GM12878 (cell line): ENCODE measurements around the gene GPR137B. TPM values are rescaled to one million over a fixed set of nuclear protein-coding genes. Genes with fewer than 3 reads are reported as not detected.

ENCODE experiments used
- ATAC-seq: fragments of 200-7000 bp; cut with Tn5 transposase; 3 replicates; pipeline ENCODE4 v1.9.1; 2020; ENCODE audit warnings: mild to moderate bottlenecking, moderate library complexity
- BruUV-seq: library from RNA; stranded (reverse); fragments of 400-500 nt; replicated peaks from 2 replicates; lab custom pipeline; 2021; lab: Mats Ljungman, UMichigan
- CTCF ChIA-PET: fragments of 300-600 bp; sonication (Branson Sonifier 250); formaldehyde crosslinking; extraction: SDS; loops from one replicate; lab custom pipeline; 2021; ENCODE audit warnings: inconsistent platforms; lab: Yijun Ruan, JAX
- POLR2A ChIA-PET: fragments of 350-600 bp; formaldehyde crosslinking; extraction: SDS; loops from one replicate; lab custom pipeline; 2021; ENCODE audit warnings: inconsistent platforms; lab: Charles Lee
- RAD21 ChIA-PET: fragments of 300-600 bp; sonication (Branson Sonifier 250); formaldehyde crosslinking; loops from one replicate; lab custom pipeline; 2023; ENCODE audit warnings: antibody characterized with exemption; ENCODE audit not compliant: unreplicated experiment; lab: Charles Lee
- SMC1A ChIA-PET: fragments of 300-600 bp; sonication (Branson Sonifier 250); formaldehyde crosslinking; loops from one replicate; lab custom pipeline; 2023; ENCODE audit not compliant: unreplicated experiment, uncharacterized antibody; lab: Charles Lee
- DNase-seq: peaks from one replicate; pipeline ENCODE4 v3.0.0-alpha.2; 2011; ENCODE audit warnings: low read depth, low spot score
- FAIRE-seq: peaks from 3 replicates; lab custom pipeline; 2011; peaks lifted over from hg19 to GRCh38; lab: Jason Lieb, UNC
- H2AFZ ChIP-seq: 2 replicates; pipeline ENCODE4 v1.6.0; 2011; ENCODE audit warnings: low read depth, low read length, control low read depth; ENCODE audit not compliant: control insufficient read depth
- H3K27ac ChIP-seq: 2 replicates; pipeline ENCODE4 v1.5.1; 2011; ENCODE audit warnings: control low read depth; ENCODE audit not compliant: control insufficient read depth, insufficient read depth
- H3K27me3 ChIP-seq, 2 experiments: replicated peaks in 1 of 2; 2 replicates each; pipeline versions ENCODE4 v1.6.0 to v1.6.1; 2011; ENCODE audit warnings: low read length in 1 of 2; ENCODE audit not compliant: control insufficient read depth in 2 of 2, insufficient read depth in 2 of 2
- H3K36me3 ChIP-seq, 2 experiments: 2 replicates each; pipeline ENCODE4 v1.5.1; 2011; ENCODE audit warnings: low read length in 1 of 2; ENCODE audit not compliant: control insufficient read depth in 2 of 2, insufficient read depth in 2 of 2
- H3K4me1 ChIP-seq: 2 replicates; pipeline ENCODE4 v1.6.1; 2011; ENCODE audit warnings: mild to moderate bottlenecking, low read length, moderate library complexity, mixed read lengths; ENCODE audit not compliant: control insufficient read depth, insufficient read depth
- H3K4me2 ChIP-seq: 2 replicates; pipeline ENCODE4 v1.6.0; 2011; ENCODE audit warnings: control low read depth; ENCODE audit not compliant: control insufficient read depth, insufficient read depth
- H3K4me3 ChIP-seq: fragments of 200-600 bp; sonication (generic); 2 replicates; pipeline ENCODE4 v1.5.1; 2016
- H3K79me2 ChIP-seq: 2 replicates; pipeline ENCODE4 v1.6.0; 2011; ENCODE audit warnings: low read length; ENCODE audit not compliant: control insufficient read depth, insufficient read depth
- H3K9ac ChIP-seq: 2 replicates; pipeline ENCODE4 v1.8.0; 2011; ENCODE audit warnings: low read length, control low read depth, mixed read lengths; ENCODE audit not compliant: control insufficient read depth, insufficient read depth
- H3K9me3 ChIP-seq: replicated peaks from 3 replicates; pipeline ENCODE4 v1.5.1; 2011; ENCODE audit warnings: mild to moderate bottlenecking, low read length; ENCODE audit not compliant: control insufficient read depth, insufficient read depth
- H4K20me1 ChIP-seq: 2 replicates; pipeline ENCODE4 v1.6.0; 2011; ENCODE audit not compliant: control insufficient read depth, insufficient read depth
- CBX3 ChIP-seq: fragments of 200-600 bp; sonication (generic); IDR thresholded peaks from 2 replicates; pipeline ENCODE4 v1.6.1; 2016; ENCODE audit warnings: low read depth, borderline replicate concordance
- CTCF ChIP-seq, 3 experiments: IDR thresholded peaks in 2 of 3; conservative IDR thresholded peaks in 1 of 3; 2 replicates each; pipeline ENCODE4 v1.5.1; 2011; ENCODE audit warnings: low read depth in 3 of 3, low read length in 3 of 3, mild to moderate bottlenecking in 3 of 3, control low read depth in 2 of 3, moderate library complexity in 2 of 3, inconsistent platforms in 1 of 3, mixed read lengths in 1 of 3; ENCODE audit not compliant: control insufficient read depth in 2 of 3, insufficient read depth in 1 of 3; ENCODE audit errors: extremely low read depth in 1 of 3
- FOXK2 ChIP-seq: fragments of 450-650 bp; IDR thresholded peaks from 2 replicates; pipeline ENCODE4 v1.6.1; 2017; ENCODE audit warnings: mild to moderate bottlenecking, moderate library complexity
- HDAC2 ChIP-seq: fragments of 200-600 bp; sonication (generic); IDR thresholded peaks from 2 replicates; pipeline ENCODE4 v1.6.1; 2017
- MXI1 ChIP-seq: fragments of 150-350 bp; IDR thresholded peaks from 2 replicates; pipeline ENCODE4 v1.6.1; 2011; ENCODE audit warnings: low read depth, mild to moderate bottlenecking, inconsistent platforms, low read length, improper control_type of control experiment
- NR2C1 ChIP-seq: fragments of 450-650 bp; IDR thresholded peaks from 2 replicates; pipeline ENCODE4 v1.6.1; 2017; ENCODE audit warnings: antibody characterized with exemption, mild to moderate bottlenecking, moderate library complexity
- PBX3 ChIP-seq: IDR thresholded peaks from 2 replicates; pipeline ENCODE4 v1.6.1; 2011; ENCODE audit warnings: mild to moderate bottlenecking, low read depth, low read length, moderate library complexity; ENCODE audit not compliant: insufficient replicate concordance
- RFX5 ChIP-seq: IDR thresholded peaks from 2 replicates; pipeline ENCODE4 v1.6.1; 2011; ENCODE audit warnings: low read depth, low read length, improper control_type of control experiment
- RUNX3 ChIP-seq: IDR thresholded peaks from 2 replicates; pipeline ENCODE4 v1.6.1; 2012; ENCODE audit warnings: low read length, inconsistent platforms
- SIX5 ChIP-seq: IDR thresholded peaks from 2 replicates; pipeline ENCODE4 v1.6.1; 2011; ENCODE audit warnings: mild to moderate bottlenecking, low read depth, low read length, moderate library complexity; ENCODE audit not compliant: severe bottlenecking
- SUZ12 ChIP-seq: fragments of 200-600 bp; sonication (generic); IDR thresholded peaks from one replicate; pipeline ENCODE4 v1.6.1; 2018; ENCODE audit warnings: antibody characterized with exemption, mild to moderate bottlenecking; ENCODE audit not compliant: unreplicated experiment
- TBL1XR1 ChIP-seq: IDR thresholded peaks from 2 replicates; pipeline ENCODE4 v1.6.1; 2012; ENCODE audit warnings: low read depth, low read length, improper control_type of control experiment
- USF1 ChIP-seq: IDR thresholded peaks from 2 replicates; pipeline ENCODE4 v1.6.1; 2011; ENCODE audit warnings: borderline replicate concordance, low read depth, mild to moderate bottlenecking, moderate library complexity, mixed read lengths, low read length; ENCODE audit not compliant: insufficient read depth; ENCODE audit errors: extremely low read length
- WRNIP1 ChIP-seq: IDR thresholded peaks from 2 replicates; pipeline ENCODE4 v1.6.1; 2011; ENCODE audit warnings: low read depth, low read length, improper control_type of control experiment, borderline replicate concordance
- YBX1 ChIP-seq: fragments of 450-650 bp; IDR thresholded peaks from 2 replicates; pipeline ENCODE4 v1.6.1; 2016; ENCODE audit warnings: antibody characterized with exemption
- ZBED1 ChIP-seq: IDR thresholded peaks from 2 replicates; pipeline ENCODE4 v1.6.1; 2016; ENCODE audit warnings: borderline replicate concordance
- WGBS: methylation state at CpG from one replicate; pipeline ENCODE4 v1.1.6; 2016; ENCODE audit warnings: low lambda C conversion rate; ENCODE audit not compliant: insufficient replicate concordance, insufficient coverage; ENCODE audit errors: missing lambda C conversion rate; 5-methylcytosine and 5-hydroxymethylcytosine counted together
- in situ Hi-C: fragments of 300-500 bp; cut with MboI; formaldehyde crosslinking; loops from 9 replicates; pipeline ENCODE4 v1.14.3; 2018; ENCODE audit warnings: mixed read lengths
- intact Hi-C: fragments of 100-400 bp; cut with micrococcal nuclease; formaldehyde crosslinking; loops from one replicate; pipeline ENCODE4 v1.14.2; 2022; ENCODE audit not compliant: unreplicated experiment
- polyA plus RNA-seq, 11 experiments: library from polyadenylated mRNA; depleted of rRNA in 4 of 11; unstranded in 6 of 11; stranded (reverse) in 5 of 11; fragments of >200 nt; fragmentation: Nextera tagmentation in 4 of 11; fragmentation: Illumina TruSeq in 1 of 11; extraction: Ambion mirVana in 4 of 11; extraction: Trizol in 1 of 11; gene quantifications; 1 replicate in 1 of 11; 2 replicates in 10 of 11; pipeline versions ENCODE4 v1.2.1 to v1.2.3, GENCODE V29; 2011 to 2016; ENCODE audit warnings: inconsistent platforms in 2 of 11, missing spikeins in 2 of 11, low read depth in 1 of 11
- total RNA-seq, 4 experiments: library from RNA; depleted of rRNA in 3 of 4; stranded (reverse); fragments of >200 nt in 3 of 4; fragmentation: Illumina TruSeq in 1 of 4; extraction: Trizol in 1 of 4; gene quantifications; 2 replicates each; pipeline versions ENCODE4 v1.2.1 to v1.2.3, GENCODE V29; 2013 to 2021

GPR137B gene
- total and polyA plus RNA-seq, 10 of the 15 experiments (the other 5 are each of a cell fraction or from before 2014, with no cell fraction given): 5.4 to 20.8 (median 12.5) TPM

GRCh38 chr1:236129306-236129705 lies 13.0 kb upstream of the GPR137B start:
- peaks cover 3% of the 10 kb centered on the region for H3K4me1 ChIP-seq
- FAIRE-seq: no peak
- H4K20me1 ChIP-seq: no peaks in the 10 kb centered on the region
- ChIA-PET SMC1A (no interaction called here), RAD21 (interaction anchor here (1.8 kb wide), 1 partner anchor 11 kb away, joined by 5 read pairs; no protein-coding TSS in a partner anchor), CTCF (interaction anchor here (0.6 to 1.3 kb wide), 2 partner anchors 15 to 31 kb away, joined by 3 to 4 read pairs; no protein-coding TSS in a partner anchor), POLR2A (no interaction called here)
- H3K4me3 ChIP-seq: no peak overlapping the region
- intact Hi-C loops (no loop called here), in situ Hi-C loops (no loop called here)
- 57% methylated on average over 5 of the region's 5 CpGs for WGBS
- no peak for DNase-seq
- peak overlapping the region; percentile 13; the same call in 1 of the 2 replicates for H2AFZ ChIP-seq
- H3K36me3 ChIP-seq: no peaks in the 10 kb centered on the region
- TF ChIP-seq CTCF (IDR thresholded peaks at IDR 0.05 in 2 of 3, conservative IDR thresholded peaks at IDR 0.05 in 1 of 3; ENCODE audit: control insufficient read depth in 2 of 3, extremely low read depth in 1 of 3, insufficient read depth in 1 of 3, low read depth in 3 of 3, low read length in 3 of 3): no peak
- TF ChIP-seq SIX5: no peak
- TF ChIP-seq RFX5: no peak
- no peak for TF ChIP-seq CBX3
- no peak for TF ChIP-seq USF1
- no peak for TF ChIP-seq TBL1XR1
- TF ChIP-seq WRNIP1: no peak
- TF ChIP-seq NR2C1: no peak
- no peak for TF ChIP-seq SUZ12
- TF ChIP-seq RUNX3: no peak
- no peak for TF ChIP-seq FOXK2
- no peak for TF ChIP-seq ZBED1
- no peak for TF ChIP-seq MXI1
- no peak for TF ChIP-seq HDAC2
- TF ChIP-seq YBX1: no peak
- no peak for TF ChIP-seq PBX3
- no peak overlapping the region for H3K4me2 ChIP-seq
- ATAC-seq: peak; percentile 46
- no peaks in the 10 kb centered on the region; the same call in 2 of the 3 replicates for H3K9me3 ChIP-seq
- no peak overlapping the region for H3K9ac ChIP-seq
- no peak overlapping the region for H3K27ac ChIP-seq
- no peaks in the 10 kb centered on the region for H3K27me3 ChIP-seq
- BruUV-seq: no TSS peak
- H3K79me2 ChIP-seq: no peaks in the 10 kb centered on the region
